Measurements from ENCODE around the gene SERPINB3. TPM values are rescaled to one million over a fixed set of nuclear protein-coding genes. Genes with fewer than 3 reads are reported as not detected.

Gene SERPINB3
- total RNA-seq, 4 donors from 2014 or later: not detected

GRCh38 chr18:63684718-63685117 lies 23.0 kb upstream of the SERPINB3 start:
- Histone ChIP-seq H3K27me3 (peaks cover 0 to 12% (median 0%) of the 10 kb centered on the region in 4 donors), H3K36me3 (no peaks in the 10 kb centered on the region), H3K4me3 (no peak overlapping the region), H3K27ac (replicated peaks in 1 of 4) (no peak overlapping the region), H3K4me1 (no peaks in the 10 kb centered on the region), H3K9me3 (peaks cover 0 to 8% (median 0%) of the 10 kb centered on the region in 4 donors)
- no peak for DNase-seq (ENCODE audit: extremely low spot score)
- 94% methylated on average over 3 of the region's 3 CpGs for WGBS
- TF ChIP-seq POLR2A (IDR thresholded peaks at IDR 0.05; ENCODE audit: low read depth) (no peak), EP300 (IDR thresholded peaks at IDR 0.05) (no peak), POLR2AphosphoS5 (IDR thresholded peaks at IDR 0.05) (no peak)
- TF ChIP-seq, protein P1, sequence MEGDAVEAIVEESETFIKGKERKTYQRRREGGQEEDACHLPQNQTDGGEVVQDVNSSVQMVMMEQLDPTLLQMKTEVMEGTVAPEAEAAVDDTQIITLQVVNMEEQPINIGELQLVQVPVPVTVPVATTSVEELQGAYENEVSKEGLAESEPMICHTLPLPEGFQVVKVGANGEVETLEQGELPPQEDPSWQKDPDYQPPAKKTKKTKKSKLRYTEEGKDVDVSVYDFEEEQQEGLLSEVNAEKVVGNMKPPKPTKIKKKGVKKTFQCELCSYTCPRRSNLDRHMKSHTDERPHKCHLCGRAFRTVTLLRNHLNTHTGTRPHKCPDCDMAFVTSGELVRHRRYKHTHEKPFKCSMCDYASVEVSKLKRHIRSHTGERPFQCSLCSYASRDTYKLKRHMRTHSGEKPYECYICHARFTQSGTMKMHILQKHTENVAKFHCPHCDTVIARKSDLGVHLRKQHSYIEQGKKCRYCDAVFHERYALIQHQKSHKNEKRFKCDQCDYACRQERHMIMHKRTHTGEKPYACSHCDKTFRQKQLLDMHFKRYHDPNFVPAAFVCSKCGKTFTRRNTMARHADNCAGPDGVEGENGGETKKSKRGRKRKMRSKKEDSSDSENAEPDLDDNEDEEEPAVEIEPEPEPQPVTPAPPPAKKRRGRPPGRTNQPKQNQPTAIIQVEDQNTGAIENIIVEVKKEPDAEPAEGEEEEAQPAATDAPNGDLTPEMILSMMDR (IDR thresholded peaks at IDR 0.05): no peak
- intact Hi-C loops (cut with DNase I): no loop called here

GRCh38 chr18:63683890-63684289 lies 22.2 kb upstream of the SERPINB3 start:
- TF ChIP-seq, protein P1 (IDR thresholded peaks at IDR 0.05): no peak
- TF ChIP-seq POLR2A (IDR thresholded peaks at IDR 0.05; ENCODE audit: low read depth) (no peak), POLR2AphosphoS5 (IDR thresholded peaks at IDR 0.05) (no peak), EP300 (IDR thresholded peaks at IDR 0.05) (no peak)
- peaks cover 0 to 12% (median 0%) of the 10 kb centered on the region in 4 donors for H3K27me3 ChIP-seq
- intact Hi-C loops (cut with DNase I): no loop called here

GRCh38 chr18:63683152-63683551 lies 21.5 kb upstream of the SERPINB3 start:
- TF ChIP-seq POLR2AphosphoS5 (IDR thresholded peaks at IDR 0.05) (no peak), POLR2A (IDR thresholded peaks at IDR 0.05; ENCODE audit: low read depth) (no peak), EP300 (IDR thresholded peaks at IDR 0.05) (no peak)
- TF ChIP-seq, protein P1 (IDR thresholded peaks at IDR 0.05): no peak
- H3K4me1 ChIP-seq: no peaks in the 10 kb centered on the region
- no peak for DNase-seq (ENCODE audit: extremely low spot score)
- H3K27ac ChIP-seq (replicated peaks in 1 of 4): no peak overlapping the region
- H3K9me3 ChIP-seq: peaks cover 0 to 8% (median 0%) of the 10 kb centered on the region in 4 donors
- H3K4me3 ChIP-seq: no peak overlapping the region
- intact Hi-C loops (cut with DNase I): no loop called here
- peaks cover 0 to 10% (median 0%) of the 10 kb centered on the region in 4 donors for H3K27me3 ChIP-seq
- H3K36me3 ChIP-seq: no peaks in the 10 kb centered on the region
- WGBS: 44% methylated on average over 2 of the region's 2 CpGs

More at GRCh38 chr18:63683890-63684289, 22.2 kb upstream of the SERPINB3 start:
- Histone ChIP-seq H3K4me1 (no peaks in the 10 kb centered on the region), H3K36me3 (no peaks in the 10 kb centered on the region), H3K4me3 (no peak overlapping the region), H3K27ac (replicated peaks in 1 of 4) (no peak overlapping the region), H3K9me3 (peaks cover 0 to 8% (median 0%) of the 10 kb centered on the region in 4 donors)
- WGBS: 68% methylated on average over 5 of the region's 5 CpGs
- DNase-seq (ENCODE audit: extremely low spot score): no peak

GRCh38 chr18:63681449-63682340 lies 20.0 kb upstream of the SERPINB3 start:
- H3K27me3 ChIP-seq: peaks cover 0 to 4% (median 0%) of the 10 kb centered on the region in 4 donors
- no peaks in the 10 kb centered on the region for H3K36me3 ChIP-seq
- H3K9me3 ChIP-seq: no peaks in the 10 kb centered on the region
- no peak overlapping the region for H3K27ac ChIP-seq (replicated peaks in 1 of 4)
- no peak for DNase-seq (ENCODE audit: extremely low spot score)
- intact Hi-C loops (cut with DNase I): no loop called here
- no peak overlapping the region for H3K4me3 ChIP-seq
- H3K4me1 ChIP-seq: no peaks in the 10 kb centered on the region
- WGBS: 85% methylated on average over 2 of the region's 2 CpGs
- no peak for TF ChIP-seq POLR2A (IDR thresholded peaks at IDR 0.05; ENCODE audit: low read depth)
- TF ChIP-seq, protein P1 (IDR thresholded peaks at IDR 0.05): no peak
- TF ChIP-seq EP300 (IDR thresholded peaks at IDR 0.05): no peak
- no peak for TF ChIP-seq POLR2AphosphoS5 (IDR thresholded peaks at IDR 0.05)
